ENCODE measurements around the gene TBCA. TPM values are rescaled to one million over a fixed set of nuclear protein-coding genes. Genes with fewer than 3 reads are reported as not detected.

The TBCA gene
- total and polyA plus RNA-seq, 11 donors = 108 to 171 (median 132) TPM

DNA sequence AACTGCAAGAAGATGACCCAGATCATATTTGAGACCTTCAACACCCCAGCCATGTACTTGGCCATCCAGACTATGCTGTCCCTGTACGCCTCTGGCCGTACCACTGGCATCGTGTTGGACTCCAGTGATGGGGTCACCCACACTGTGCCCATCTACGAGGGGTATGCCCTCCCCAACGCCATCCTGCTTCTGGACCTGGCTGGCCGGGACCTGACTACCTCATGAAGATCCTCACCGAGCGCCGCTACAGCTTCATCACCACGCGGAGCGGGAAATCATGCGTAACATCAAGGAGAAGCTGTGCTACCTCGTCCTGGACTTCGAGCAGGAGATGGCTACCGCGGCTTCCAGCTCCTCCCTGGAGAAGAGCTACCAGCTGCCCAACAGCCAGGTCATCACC is 9.1 kb upstream of the TBCA start:
- Histone ChIP-seq H3K9me3 (no peaks in the 10 kb centered on the region), H3K27me3 (no peaks in the 10 kb centered on the region), H3K27ac (no peak overlapping the region), H3K4me3 (no peak overlapping the region), H3K36me3 (no peaks in the 10 kb centered on the region), H3K4me1 (no peaks in the 10 kb centered on the region)
- WGBS, 4 donors = 93 to 96% (median 94%) methylated on average over 13 to 17 of the region's 17 CpGs
- TF ChIP-seq, protein P1, sequence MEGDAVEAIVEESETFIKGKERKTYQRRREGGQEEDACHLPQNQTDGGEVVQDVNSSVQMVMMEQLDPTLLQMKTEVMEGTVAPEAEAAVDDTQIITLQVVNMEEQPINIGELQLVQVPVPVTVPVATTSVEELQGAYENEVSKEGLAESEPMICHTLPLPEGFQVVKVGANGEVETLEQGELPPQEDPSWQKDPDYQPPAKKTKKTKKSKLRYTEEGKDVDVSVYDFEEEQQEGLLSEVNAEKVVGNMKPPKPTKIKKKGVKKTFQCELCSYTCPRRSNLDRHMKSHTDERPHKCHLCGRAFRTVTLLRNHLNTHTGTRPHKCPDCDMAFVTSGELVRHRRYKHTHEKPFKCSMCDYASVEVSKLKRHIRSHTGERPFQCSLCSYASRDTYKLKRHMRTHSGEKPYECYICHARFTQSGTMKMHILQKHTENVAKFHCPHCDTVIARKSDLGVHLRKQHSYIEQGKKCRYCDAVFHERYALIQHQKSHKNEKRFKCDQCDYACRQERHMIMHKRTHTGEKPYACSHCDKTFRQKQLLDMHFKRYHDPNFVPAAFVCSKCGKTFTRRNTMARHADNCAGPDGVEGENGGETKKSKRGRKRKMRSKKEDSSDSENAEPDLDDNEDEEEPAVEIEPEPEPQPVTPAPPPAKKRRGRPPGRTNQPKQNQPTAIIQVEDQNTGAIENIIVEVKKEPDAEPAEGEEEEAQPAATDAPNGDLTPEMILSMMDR (IDR thresholded peaks at IDR 0.05) = no peak
- TF ChIP-seq POLR2A (IDR thresholded peaks at IDR 0.05) = no peak
- no peak for ATAC-seq
- intact Hi-C loops (cut with DNase I) = no loop called here
- DNase-seq = no peak

DNA sequence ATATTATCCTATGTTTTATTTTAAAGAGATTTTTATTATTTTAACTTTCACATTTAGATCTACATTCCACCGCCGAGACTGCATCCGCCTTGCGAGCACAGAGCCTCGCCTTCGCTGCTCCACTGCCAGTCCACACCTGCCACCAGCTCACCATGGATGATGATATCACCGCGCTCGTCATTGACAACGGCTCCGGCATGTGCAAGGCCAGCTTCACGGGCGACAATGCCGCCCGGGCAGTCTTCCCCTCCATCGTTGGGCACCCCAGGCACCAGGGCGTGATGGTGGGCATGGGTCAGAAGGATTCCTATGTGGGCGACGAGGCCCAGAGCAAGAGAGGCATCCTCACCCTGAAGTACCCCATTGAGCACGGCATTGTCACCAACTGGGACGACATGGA is 8.6 kb upstream of the TBCA start:
- intact Hi-C loops (cut with DNase I) = no loop called here
- no peak overlapping the region for H3K27ac ChIP-seq
- ATAC-seq = no peak
- H3K36me3 ChIP-seq = no peaks in the 10 kb centered on the region
- H3K27me3 ChIP-seq = no peaks in the 10 kb centered on the region
- WGBS, 4 donors = 90 to 97% (median 93%) methylated on average over 20 to 21 of the region's 21 CpGs
- no peak overlapping the region for H3K4me3 ChIP-seq
- no peak for DNase-seq
- no peak for TF ChIP-seq POLR2A (IDR thresholded peaks at IDR 0.05)
- TF ChIP-seq, protein P1 (IDR thresholded peaks at IDR 0.05) = no peak
- no peaks in the 10 kb centered on the region for H3K4me1 ChIP-seq
- no peaks in the 10 kb centered on the region for H3K9me3 ChIP-seq

DNA sequence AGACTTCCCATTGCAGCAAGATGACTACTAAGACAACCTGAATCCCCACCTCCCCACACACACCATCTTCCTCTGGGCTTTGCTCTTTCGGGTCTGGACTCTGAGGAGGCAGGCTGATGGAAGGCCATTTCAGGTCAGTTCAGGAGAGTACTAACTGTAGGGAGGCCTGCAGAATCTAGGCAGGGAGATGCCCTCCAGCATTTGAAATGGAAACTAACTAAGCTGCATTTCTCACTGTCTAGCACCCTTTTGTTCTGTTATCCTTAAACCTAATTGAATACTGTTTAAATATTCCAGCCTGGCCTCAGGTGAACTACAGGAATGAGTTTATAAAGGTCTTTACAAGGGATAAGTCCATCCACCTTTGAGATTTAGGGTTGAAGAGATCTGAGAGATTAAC is 4.9 kb upstream of the TBCA start:
- Histone ChIP-seq H3K36me3 (no peaks in the 10 kb centered on the region), H3K9me3 (no peaks in the 10 kb centered on the region), H3K27me3 (no peaks in the 10 kb centered on the region), H3K4me1 (peaks cover 0 to 7% (median 0%) of the 10 kb centered on the region in 12 donors), H3K4me3 (no peak overlapping the region), H3K27ac (no peak overlapping the region)
- ATAC-seq (no peak), DNase-seq (no peak)
- intact Hi-C loops (cut with DNase I) = no loop called here
- TF ChIP-seq, protein P1 (IDR thresholded peaks at IDR 0.05) = no peak
- TF ChIP-seq POLR2A (IDR thresholded peaks at IDR 0.05) = no peak
- 82 to 96% (median 86%) methylated on average over 1 of the region's 1 CpG for WGBS, 4 donors

DNA sequence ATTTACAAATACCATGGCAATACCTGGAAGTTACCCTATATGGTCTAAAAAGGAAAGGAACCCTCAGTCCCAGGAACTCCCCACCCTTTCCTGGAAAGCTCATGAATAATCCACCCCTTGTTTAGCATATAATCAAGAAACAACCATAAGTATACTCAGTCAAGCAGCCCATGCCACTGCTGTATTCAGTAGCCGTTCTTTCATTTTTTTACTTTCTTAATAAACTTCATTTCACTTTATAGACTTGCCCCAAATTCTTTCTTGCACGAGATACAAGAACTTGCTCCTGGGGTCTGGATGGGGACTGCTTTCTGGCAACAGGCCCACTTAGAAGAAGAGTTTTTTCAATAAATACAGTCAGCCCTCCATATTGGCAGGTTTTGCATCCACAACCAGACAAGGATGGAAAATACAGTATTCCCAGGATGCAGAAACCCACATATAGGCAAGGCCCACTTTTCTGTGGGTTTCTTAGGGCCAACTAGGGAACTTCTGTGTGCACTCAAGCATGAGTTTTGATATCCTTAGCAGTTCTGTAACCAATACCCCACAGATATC is 2.8 kb upstream of the TBCA start:
- H3K27me3 ChIP-seq = no peaks in the 10 kb centered on the region
- intact Hi-C loops (cut with DNase I) = loop anchor here in 3 of 10 donors (5.0 to 10.0 kb wide), 2 partner anchors 132 to 134 kb away; no protein-coding TSS in a partner anchor
- DNase-seq (no peak), ATAC-seq (no peak)
- 89 to 97% (median 93%) methylated on average over 2 of the region's 2 CpGs for WGBS, 4 donors
- H3K9me3 ChIP-seq = no peaks in the 10 kb centered on the region
- H3K27ac ChIP-seq = no peak overlapping the region
- H3K4me1 ChIP-seq = peaks cover 0 to 23% (median 13%) of the 10 kb centered on the region in 12 donors
- no peak for TF ChIP-seq POLR2A (IDR thresholded peaks at IDR 0.05)
- TF ChIP-seq, protein P1 (IDR thresholded peaks at IDR 0.05) = no peak
- H3K36me3 ChIP-seq = peaks cover 0 to 1% (median 0%) of the 10 kb centered on the region in 9 donors
- H3K4me3 ChIP-seq = no peak overlapping the region

All from heart left ventricle (tissue), 16 donors.